T-helper 2 cell treated with Interferon-gamma antibody and Interleukin-4, amounts not matched to agents 100 ng/mL and 5 ng/mL, for 36 hours (primary cell): Measurements from ENCODE around the gene LGALS9C. TPM values are rescaled to one million over a fixed set of nuclear protein-coding genes. Genes with fewer than 3 reads are reported as not detected.
"Not testable (repeated sequence)": the region's sequence is repeated elsewhere in the genome, so short reads cannot be mapped to it uniquely, and the experiment has no call there.

Experiments used
- intact Hi-C: fragments of 100-400 bp; cut with micrococcal nuclease; formaldehyde crosslinking; loops from one replicate; pipeline ENCODE4 v1.15.1; 2023
- total RNA-seq: library from RNA; stranded (reverse); gene quantifications from 2 replicates; pipeline ENCODE4 v1.2.3, GENCODE V29; 2022

LGALS9C gene
- total RNA-seq, 1 donor from 2014 or later = 6.3 TPM

GRCh38 chr17:18478362-18478761 lies 1.8 kb downstream of the LGALS9C start:
- intact Hi-C loops = not testable (repeated sequence)

GRCh38 chr17:18478977-18479595 lies 2.5 kb downstream of the LGALS9C start:
- intact Hi-C loops = not testable (repeated sequence)

- intact Hi-C loops = not testable (repeated sequence)
These were observed 5.2 kb downstream of the LGALS9C start for GRCh38 chr17:18481775-18482174.

- intact Hi-C loops = not testable (repeated sequence)
These were observed 9.4 kb downstream of the LGALS9C start for GRCh38 chr17:18485936-18486464.

- intact Hi-C loops = not testable (repeated sequence)
These were observed 11.0 kb downstream of the LGALS9C start for GRCh38 chr17:18487633-18488032.

GRCh38 chr17:18488622-18489021 lies 12.0 kb downstream of the LGALS9C start:
- intact Hi-C loops = not testable (repeated sequence)

GRCh38 chr17:18490016-18490415 lies 13.4 kb downstream of the LGALS9C start:
- intact Hi-C loops = not testable (repeated sequence)

- intact Hi-C loops = not testable (repeated sequence)
These were observed 16.3 kb downstream of the LGALS9C start for GRCh38 chr17:18492712-18493480.

GRCh38 chr17:18494250-18494768 lies 17.7 kb downstream of the LGALS9C start:
- intact Hi-C loops = not testable (repeated sequence)

- intact Hi-C loops = not testable (repeated sequence)
These were observed 20.5 kb downstream of the LGALS9C start for GRCh38 chr17:18497044-18497443.

GRCh38 chr17:18499100-18499499 lies 22.5 kb downstream of the LGALS9C start:
- intact Hi-C loops = not testable (repeated sequence)

GRCh38 chr17:18499756-18500155 lies 23.2 kb downstream of the LGALS9C start:
- intact Hi-C loops = not testable (repeated sequence)

GRCh38 chr17:18500281-18500680 lies 23.7 kb downstream of the LGALS9C start:
- intact Hi-C loops = not testable (repeated sequence)

- intact Hi-C loops = not testable (repeated sequence)
These were observed 24.2 kb downstream of the LGALS9C start for GRCh38 chr17:18500816-18501215.

- intact Hi-C loops = not testable (repeated sequence)
These were observed 26.6 kb downstream of the LGALS9C start for GRCh38 chr17:18503221-18503620.

- intact Hi-C loops = not testable (repeated sequence)
These were observed 31.1 kb downstream of the LGALS9C start for GRCh38 chr17:18507729-18508128.

- intact Hi-C loops = not testable (repeated sequence)
These were observed 32.1 kb downstream of the LGALS9C start for GRCh38 chr17:18508667-18509066.

GRCh38 chr17:18521100-18521499 lies 44.5 kb downstream of the LGALS9C start:
- intact Hi-C loops = not testable (repeated sequence)

GRCh38 chr17:18525015-18525414 lies 48.4 kb downstream of the LGALS9C start:
- intact Hi-C loops = not testable (repeated sequence)

GRCh38 chr17:18526168-18526800 lies 49.7 kb downstream of the LGALS9C start:
- intact Hi-C loops = not testable (repeated sequence)

GRCh38 chr17:18527354-18527753 lies 50.8 kb downstream of the LGALS9C start:
- intact Hi-C loops = not testable (repeated sequence)

- intact Hi-C loops = not testable (repeated sequence)
These were observed 51.8 kb downstream of the LGALS9C start for GRCh38 chr17:18528435-18528834.
